Right ventricle myocardium superior (tissue), 1 donor: ENCODE measurements around the gene CYB5R2. TPM values are rescaled to one million over a fixed set of nuclear protein-coding genes. Genes with fewer than 3 reads are reported as not detected.
"Not testable (repeated sequence)": the region's sequence is repeated elsewhere in the genome, so short reads cannot be mapped to it uniquely, and the experiment has no call there.

Experiments used
- ATAC-seq: fragments of 200-7000 bp; cut with Tn5 transposase; one replicate; pipeline ENCODE4 v1.9.1; 2020; ENCODE audit warnings: mild to moderate bottlenecking; ENCODE audit not compliant: poor library complexity
- DNase-seq: peaks from one replicate; pipeline ENCODE4 v3.0.0-alpha.2; 2020
- intact Hi-C: fragments of 100-400 bp; cut with DNase I; formaldehyde crosslinking; loops from one replicate; pipeline ENCODE4 v1.11.2; 2022
- total RNA-seq: library from RNA; stranded (reverse); fragmentation: NEBNext Ultra II Directional; extraction: Animal tissue kit (Norgen Biotek cat#: 25700); gene quantifications from one replicate; pipeline ENCODE4 v1.2.1, GENCODE V29; 2021
- donor health status: DM: no; HTN: yes; CAD: no; lungs with severe emphysema.

The CYB5R2 gene
- total RNA-seq, 1 donor from 2014 or later = 1.0 TPM

DNA sequence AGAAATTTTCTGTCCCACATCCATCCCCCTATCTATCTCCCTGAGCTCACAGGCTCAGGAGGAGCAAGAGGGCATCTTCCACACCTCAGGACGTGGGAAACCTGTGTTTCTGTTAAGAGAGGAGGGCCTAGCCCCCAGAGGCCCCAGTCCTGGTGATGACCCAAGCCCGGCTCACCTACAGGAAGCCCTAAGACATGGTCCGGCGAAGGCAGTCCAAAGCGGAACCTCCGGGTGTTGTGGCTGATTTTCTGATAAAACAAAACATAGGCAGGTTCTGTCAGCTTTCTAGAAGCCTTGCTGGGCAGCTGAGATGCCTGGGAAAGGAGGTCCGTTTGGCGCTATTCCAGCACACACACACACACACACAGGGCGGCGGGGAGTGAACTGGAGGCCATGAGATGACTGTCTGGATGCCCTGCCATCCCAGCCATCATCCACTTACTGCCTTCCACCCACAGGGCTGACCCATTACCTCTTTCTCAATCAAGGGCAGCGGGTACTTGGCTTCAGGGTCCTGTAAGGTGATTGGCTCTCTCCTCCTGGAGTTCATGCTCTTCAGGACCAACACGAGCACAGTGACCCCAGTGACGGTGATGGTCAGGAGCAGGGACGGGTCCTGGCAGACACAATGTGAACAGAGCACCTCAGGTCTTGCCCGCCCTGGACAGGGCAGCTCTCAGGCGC is 882 bp downstream of the CYB5R2 start:
- peak; percentile 7 for ATAC-seq
- intact Hi-C loops = no loop called here
- DNase-seq = no peak

- DNase-seq (no peak), ATAC-seq (no peak)
- intact Hi-C loops = no loop called here
Observed at GRCh38 chr11:7671347-7672215, 1.7 kb downstream of the CYB5R2 start.

DNA sequence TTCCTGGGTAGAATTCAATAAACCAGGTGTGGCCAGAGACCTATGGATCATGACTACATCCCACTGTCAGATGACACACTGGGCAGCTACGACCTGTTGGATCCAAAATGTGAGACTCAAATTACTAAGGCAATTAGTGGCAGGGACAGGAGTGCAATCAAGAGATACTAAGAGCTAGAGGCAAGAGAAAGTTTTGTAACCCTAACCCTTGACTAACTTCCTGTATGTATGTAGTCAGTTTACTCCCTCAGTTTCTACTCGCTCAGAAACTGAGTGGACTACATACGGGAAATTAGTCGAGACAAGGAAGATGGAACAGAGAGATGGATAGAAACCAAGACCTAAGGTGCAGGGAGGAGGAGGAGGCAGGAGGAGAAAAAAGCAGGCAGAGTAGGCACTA is 2.7 kb downstream of the CYB5R2 start:
- ATAC-seq (no peak), DNase-seq (no peak)
- intact Hi-C loops = no loop called here

DNA sequence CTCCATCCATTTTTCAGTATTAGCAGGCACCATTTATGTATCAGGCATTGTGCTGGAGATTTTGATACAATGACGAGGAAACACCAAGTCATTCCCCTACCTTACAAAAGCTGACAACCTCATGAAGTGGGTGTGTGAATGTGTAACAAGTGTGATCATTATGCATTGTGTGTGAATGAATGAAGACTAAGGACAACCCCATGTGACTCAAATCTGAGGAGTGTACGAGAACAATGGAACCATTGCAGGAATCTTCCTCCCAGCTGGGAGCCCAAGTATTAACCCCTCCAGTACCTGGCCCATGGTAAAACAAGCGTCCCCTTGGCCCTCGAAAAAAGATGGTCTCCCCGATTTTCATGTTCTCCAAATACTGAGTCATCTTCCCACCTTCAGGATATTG is 4.4 kb downstream of the CYB5R2 start:
- DNase-seq (no peak), ATAC-seq (no peak)
- intact Hi-C loops = no loop called here

GRCh38 chr11:7668464-7668863 is 4.8 kb downstream of the CYB5R2 start:
- intact Hi-C loops = no loop called here
- DNase-seq (no peak), ATAC-seq (no peak)

DNA sequence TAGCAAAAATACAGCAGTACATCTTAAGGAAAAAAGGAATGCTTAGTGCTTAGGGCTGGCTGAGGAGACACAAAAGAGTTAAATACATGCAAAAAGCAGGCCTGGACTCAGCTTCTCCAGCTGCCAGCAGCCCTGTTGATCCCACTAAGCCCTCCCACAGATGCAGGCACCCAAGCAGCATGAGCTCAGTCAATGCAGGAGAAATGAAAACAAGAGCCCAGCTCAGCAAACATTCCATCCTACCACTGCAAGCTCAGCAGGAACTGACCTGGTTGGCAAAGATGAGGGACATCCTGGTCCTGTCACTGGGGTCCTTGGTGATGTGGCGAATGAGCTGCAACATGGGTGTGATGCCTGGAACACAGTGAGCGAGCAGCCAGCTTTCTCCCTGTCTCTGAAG is 5.8 kb downstream of the CYB5R2 start:
- ATAC-seq (no peak), DNase-seq (no peak)
- intact Hi-C loops = no loop called here

GRCh38 chr11:7666292-7666866 is 6.9 kb downstream of the CYB5R2 start:
- DNase-seq = no peak
- no peak for ATAC-seq
- intact Hi-C loops = no loop called here

- DNase-seq (peak; percentile 86), ATAC-seq (peak; percentile 95)
- intact Hi-C loops = no loop called here
Observed at GRCh38 chr11:7665473-7666291, 7.6 kb downstream of the CYB5R2 start.

DNA sequence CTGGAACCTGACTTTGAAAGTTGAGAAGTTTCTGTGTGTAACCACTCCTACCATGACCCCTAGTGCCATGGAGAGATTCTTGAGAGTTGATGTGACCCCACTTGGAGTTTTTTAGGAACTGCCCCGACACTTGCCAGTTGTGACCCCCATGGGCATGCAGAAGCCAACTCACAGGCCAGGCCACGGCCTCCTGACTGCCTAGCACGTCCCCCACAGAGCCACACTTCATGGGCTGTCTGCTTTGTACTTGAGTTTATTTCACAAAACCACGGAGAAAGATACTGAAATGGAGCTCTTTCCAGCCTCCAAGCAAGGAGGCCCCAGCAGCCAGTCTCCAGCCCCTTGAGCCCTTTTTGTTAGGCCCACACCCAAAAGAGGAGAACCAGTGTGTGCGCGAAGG is 8.4 kb downstream of the CYB5R2 start:
- no peak for DNase-seq
- ATAC-seq = no peak
- intact Hi-C loops = no loop called here

DNA sequence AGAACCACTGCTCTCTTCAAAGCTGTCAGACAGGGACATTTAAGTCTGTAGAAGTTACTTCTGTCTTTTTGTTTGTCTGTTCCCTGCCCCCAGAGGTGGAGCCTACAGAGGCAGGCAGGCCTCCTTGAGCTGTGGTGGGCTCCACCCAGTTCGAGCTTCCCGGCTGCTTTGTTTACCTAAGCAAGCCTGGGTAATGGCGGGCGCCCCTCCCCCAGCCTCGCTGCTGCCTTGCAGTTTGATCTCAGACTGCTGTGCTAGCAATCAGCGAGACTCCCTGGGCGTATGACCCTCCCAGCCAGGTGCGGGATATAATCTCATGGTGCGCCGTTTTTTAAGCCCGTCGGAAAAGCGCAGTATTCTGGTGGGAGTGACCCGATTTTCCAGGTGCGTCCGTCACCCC is 9.8 kb downstream of the CYB5R2 start:
- DNase-seq, intact Hi-C loops, ATAC-seq: not testable (repeated sequence)

- intact Hi-C loops = loop anchor here (5.0 kb wide), 1 partner anchor 85 kb away; no protein-coding TSS in a partner anchor
- ATAC-seq = peak; percentile 91
- peak; percentile 66 for DNase-seq
Observed at GRCh38 chr11:7657306-7658025, 15.8 kb downstream of the CYB5R2 start.

DNA sequence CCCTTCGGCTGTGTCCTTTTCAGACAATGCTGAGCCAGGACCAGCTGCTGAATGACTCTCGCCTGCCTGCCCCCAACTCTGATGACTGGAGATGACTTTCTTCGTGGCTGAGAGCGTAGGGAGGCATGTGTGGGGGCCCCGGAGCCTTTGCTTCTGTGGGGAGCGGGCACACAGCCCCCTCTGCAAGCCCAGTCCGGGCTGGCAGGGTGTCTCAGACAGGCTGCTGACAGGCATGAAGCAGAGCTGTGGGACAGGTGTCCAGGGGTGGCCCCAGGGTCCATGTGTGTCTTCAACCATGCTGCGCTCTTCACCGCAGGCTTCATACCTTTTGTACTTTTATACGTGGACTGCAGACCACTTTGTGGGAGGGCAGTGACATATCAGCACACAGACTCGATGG is 16.6 kb downstream of the CYB5R2 start:
- intact Hi-C loops = loop anchor here (5.0 kb wide), 1 partner anchor 84 kb away; no protein-coding TSS in a partner anchor
- peak; percentile 23 for ATAC-seq
- no peak for DNase-seq

DNA sequence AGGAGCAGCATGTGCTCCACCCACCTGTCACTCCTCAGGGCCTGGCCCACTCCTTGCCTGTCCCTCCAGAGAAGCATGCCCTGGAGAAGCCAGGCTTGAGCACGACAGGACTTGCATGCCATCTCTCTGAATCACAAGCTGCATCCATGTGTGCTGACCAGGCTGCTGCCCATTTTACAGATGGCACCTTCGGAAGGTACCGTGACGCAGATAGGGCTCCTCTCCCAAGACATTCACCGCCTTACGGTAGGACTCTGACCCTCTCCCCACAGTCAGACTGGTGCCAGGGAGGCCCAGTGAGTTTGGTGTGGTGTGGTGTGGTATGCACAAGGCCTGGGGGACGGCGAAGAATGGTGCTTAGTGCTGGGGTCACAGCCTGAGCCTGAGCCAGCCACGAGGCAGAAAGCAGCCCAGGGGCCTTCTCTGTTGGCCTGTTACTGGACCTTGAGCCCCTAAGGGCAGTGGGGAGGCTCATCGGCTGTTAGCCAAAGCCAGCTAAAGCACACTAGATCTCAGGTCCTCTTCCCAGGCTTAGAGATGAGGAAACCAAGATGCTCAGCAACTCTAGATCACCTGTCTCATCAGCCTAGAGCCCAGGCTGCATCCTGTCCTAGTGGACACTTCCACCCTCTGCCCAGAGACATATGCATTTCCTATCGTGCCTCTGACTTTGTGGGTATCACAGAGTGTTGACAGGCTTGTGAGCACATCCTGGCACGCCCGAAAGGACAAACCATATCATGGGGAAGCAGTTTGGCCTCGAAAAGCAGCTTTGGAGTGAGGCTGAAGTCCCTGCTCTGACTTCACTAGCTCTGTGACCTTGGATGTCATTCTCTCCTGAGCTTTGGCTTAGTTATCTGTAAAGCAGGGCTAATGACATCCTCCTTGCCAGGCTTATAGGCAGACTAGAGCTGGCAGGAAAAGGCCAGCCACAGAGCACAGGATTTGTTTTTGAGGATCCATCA is 17.8 kb downstream of the CYB5R2 start:
- DNase-seq (no peak), ATAC-seq (peak; percentile 87)
- intact Hi-C loops = loop anchor here (5.0 kb wide), 1 partner anchor 83 kb away; no protein-coding TSS in a partner anchor

- ATAC-seq (no peak), DNase-seq (no peak)
- intact Hi-C loops = no loop called here
Observed at GRCh38 chr11:7654195-7654705, 19.1 kb downstream of the CYB5R2 start.

DNA sequence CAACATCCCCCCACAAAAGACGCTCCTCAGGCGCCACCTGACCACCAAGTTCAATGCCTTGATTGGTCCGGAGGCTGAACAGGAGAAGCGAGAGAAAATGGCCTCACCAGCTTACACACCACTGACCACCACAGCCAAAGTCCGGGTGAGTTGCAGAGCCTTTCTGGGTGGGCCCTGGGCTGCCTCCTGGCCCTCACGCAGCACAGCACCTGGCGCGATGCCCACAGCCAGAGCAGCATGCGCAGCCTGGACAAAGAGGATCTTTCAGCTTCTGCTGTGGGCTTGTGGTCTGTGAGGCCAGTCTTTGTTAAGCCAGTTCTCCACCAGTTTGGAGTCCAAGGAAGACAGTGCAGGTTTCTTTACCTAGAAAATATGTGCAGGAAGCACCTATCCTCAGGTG is 21.6 kb downstream of the CYB5R2 start:
- DNase-seq = peak; percentile 64
- intact Hi-C loops = no loop called here
- no peak for ATAC-seq

DNA sequence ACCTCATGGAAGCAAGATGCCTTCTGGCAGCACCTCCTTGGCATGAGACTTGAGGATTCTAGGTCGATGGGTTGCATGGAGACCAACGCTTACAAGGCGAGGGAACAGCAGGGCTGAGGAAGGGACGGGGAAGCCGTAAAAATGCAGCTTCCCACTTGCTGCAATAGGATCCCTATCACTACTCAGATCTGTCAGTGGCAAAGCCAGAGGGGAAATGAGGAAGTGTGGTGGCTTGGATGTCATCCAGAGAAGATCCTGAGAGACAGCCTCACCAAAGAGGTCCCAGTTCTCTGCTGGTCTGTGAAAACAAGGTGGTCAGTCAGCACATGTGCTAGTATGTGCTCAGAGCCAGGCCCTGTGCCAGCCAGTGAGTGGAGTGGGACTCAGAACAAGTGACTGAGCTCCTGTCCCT is 22.2 kb downstream of the CYB5R2 start:
- intact Hi-C loops = no loop called here

GRCh38 chr11:7648264-7648663 is 25.0 kb downstream of the CYB5R2 start:
- intact Hi-C loops = no loop called here
- ATAC-seq (no peak), DNase-seq (no peak)

More for the DNA sequence above, 22.2 kb downstream of the CYB5R2 start:
- ATAC-seq (no peak), DNase-seq (no peak)
